ENCODE results near the gene PCNT. TPM values are rescaled to one million over a fixed set of nuclear protein-coding genes. Genes with fewer than 3 reads are reported as not detected.
A peak's percentile ranks its signal among the peaks of the same experiment; 100 is the strongest.

The PCNT gene
- total and polyA plus RNA-seq, 2 of the 8 experiments (the other 6 are each of a cell fraction or from before 2014, with no cell fraction given), result 9.9 to 45.1 TPM

DNA sequence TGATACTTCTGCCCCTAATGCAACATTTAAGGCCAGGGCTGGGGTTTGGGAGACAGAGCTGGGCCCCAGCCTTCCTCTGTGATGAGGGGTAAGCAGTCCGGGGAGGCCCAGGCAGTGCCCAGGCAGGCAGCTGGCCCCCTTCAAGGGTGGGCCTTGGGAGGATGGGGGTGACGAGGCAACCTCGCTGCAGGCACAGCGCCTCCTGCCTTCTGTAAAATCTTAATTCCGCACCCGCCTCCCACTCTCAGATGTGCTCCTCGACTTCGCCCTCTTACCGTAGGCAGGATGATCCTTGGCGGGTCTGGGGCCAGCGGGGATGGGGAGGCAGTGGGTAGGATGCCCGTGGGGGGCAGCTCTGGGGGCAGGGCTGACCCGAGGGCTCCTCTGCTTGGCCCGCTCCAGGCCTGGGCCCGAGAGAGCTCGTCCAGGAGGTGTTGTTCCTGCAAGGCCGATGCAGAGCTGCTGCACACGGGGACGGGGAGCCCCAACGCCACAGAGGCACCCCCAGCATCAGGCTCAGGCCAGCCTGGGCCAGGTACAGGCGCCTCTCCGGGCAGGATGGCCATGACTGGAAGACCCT lies 9.4 kb upstream of the PCNT start (continued):
- peak; percentile 18 to 24; a peak in 2 of 4 replicates for TF ChIP-seq RAD21 (IDR thresholded peaks at IDR 0.05 in 1 of 2, conservative IDR thresholded peaks at IDR 0.05 in 1 of 2; ENCODE audit: low read depth in 2 of 2, low read length in 2 of 2)
- no peak for TF ChIP-seq RXRA (IDR thresholded peaks at IDR 0.05; ENCODE audit: insufficient read depth, low read depth, low read length)
- no peak for TF ChIP-seq TCF12 (IDR thresholded peaks at IDR 0.05; ENCODE audit: low read depth, low read length)
- TF ChIP-seq EP300 (IDR thresholded peaks at IDR 0.05; ENCODE audit: borderline replicate concordance in 1 of 2, low read depth in 2 of 2, low read length in 2 of 2), result no peak
- TF ChIP-seq PHF8 (conservative IDR thresholded peaks at IDR 0.05; ENCODE audit: low read depth, low read length), result no peak
- TF ChIP-seq SIX5 (IDR thresholded peaks at IDR 0.05; ENCODE audit: low read depth, low read length), result no peak
